Adrenal gland (tissue), 5 donors: ENCODE measurements around the gene RPS15.

Source experiments
- CTCF ChIP-seq, 6 experiments: fragments of 450-650 bp in 4 of 6; fragments of 200-600 bp in 2 of 6; sonication (generic) in 1 of 6; IDR thresholded peaks; 1 replicate in 5 of 6; 2 replicates in 1 of 6; pipeline versions ENCODE4 v1.5.1 to v1.8.0; 2016 to 2021; ENCODE audit warnings: antibody characterized with exemption in 6 of 6, mild to moderate bottlenecking in 2 of 6, moderate library complexity in 1 of 6
- POLR2A ChIP-seq, 2 donors: fragments of 450-650 bp; IDR thresholded peaks; one replicate each; pipeline ENCODE4 v1.6.1; 2017; ENCODE audit warnings: antibody characterized with exemption in 2 of 2, mild to moderate bottlenecking in 2 of 2, moderate library complexity in 1 of 2
- donor health status: DM: no; HTN: no; CAD: no.

- no peak for TF ChIP-seq CTCF (IDR thresholded peaks at IDR 0.05)
- no peak for TF ChIP-seq POLR2A (IDR thresholded peaks at IDR 0.05)
Measured at GRCh38 chr19:1466461-1467214, 28.4 kb downstream of the RPS15 start.
